Pons (tissue), 1 donor: ENCODE data around the gene FYCO1.

Experiments
- DNase-seq: peaks from one replicate; pipeline ENCODE4 v3.0.0-alpha.2; 2016; ENCODE audit warnings: low spot score

Gene FYCO1

GRCh38 chr3:45942051-45942825, 53.4 kb downstream of the FYCO1 start:
- no peak for DNase-seq

DNA sequence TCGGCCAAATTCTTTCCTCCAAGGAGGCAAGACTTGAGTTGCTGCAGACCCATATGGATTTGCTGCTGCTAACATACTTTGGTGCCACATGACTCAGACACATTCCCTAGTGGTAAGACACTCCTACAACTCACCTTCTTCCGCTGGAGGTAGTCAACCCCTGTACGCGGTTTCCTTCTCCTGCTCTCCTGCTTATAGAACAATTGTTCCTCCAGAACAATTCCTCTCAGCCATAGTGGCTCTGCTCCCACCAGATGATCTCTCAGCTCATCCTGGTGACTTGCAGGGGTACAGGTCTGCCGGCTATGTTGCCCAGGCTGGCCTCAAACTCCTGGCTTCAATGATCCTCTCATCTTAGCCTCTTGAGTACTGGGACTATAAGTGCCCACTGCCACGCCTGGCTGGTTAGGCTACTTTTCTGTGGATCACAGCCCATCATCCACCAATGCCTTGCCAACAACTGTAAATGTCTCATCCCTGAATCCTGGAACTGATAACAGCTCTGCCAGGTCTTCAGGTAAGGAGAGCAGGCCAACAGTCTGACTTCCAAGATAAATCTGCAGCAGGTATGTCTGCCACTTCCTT, 54.8 kb downstream of the FYCO1 start:
- DNase-seq, result no peak

DNA sequence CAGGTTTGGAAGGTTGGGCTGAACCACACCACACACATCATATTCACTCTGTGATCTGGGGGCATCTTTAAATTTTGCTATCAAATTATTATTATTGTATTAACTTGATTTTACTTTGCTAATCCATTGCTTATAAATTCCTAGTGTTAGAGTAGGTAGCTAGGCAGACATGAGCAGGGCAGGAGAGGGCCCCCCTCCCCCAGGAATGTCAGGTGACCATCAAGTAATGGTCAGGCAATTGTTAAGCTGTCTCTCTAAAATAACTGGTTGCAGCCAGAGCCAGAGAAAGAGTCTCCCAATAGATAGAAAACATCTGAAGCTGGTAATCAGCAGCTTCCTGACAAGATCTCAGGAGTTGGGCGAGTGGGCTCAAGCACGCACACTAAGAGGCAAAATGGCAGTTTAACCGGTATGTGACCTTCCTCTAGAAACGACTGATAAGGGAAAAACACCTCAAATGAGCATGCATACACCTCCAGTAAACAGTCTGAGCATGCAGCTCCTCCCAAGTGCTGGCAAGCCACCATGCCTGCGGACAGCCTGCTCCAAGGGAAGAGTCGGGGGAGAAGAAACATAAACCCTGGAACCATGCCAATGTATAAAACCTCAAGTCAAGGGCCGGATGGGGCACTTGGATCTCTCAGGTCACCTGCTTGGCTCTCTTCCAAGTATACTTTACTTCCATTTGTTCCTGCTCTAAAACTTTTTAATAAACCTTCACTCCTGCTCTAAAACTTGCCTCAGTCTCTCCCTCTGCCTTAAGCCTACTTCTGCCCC, 55.4 kb downstream of the FYCO1 start:
- no peak for DNase-seq

- DNase-seq, result peak; percentile 24
Measured at GRCh38 chr3:45939341-45939771, 56.3 kb downstream of the FYCO1 start.

GRCh38 chr3:45938864-45939263, 56.8 kb downstream of the FYCO1 start:
- peak; percentile 94 for DNase-seq

DNA sequence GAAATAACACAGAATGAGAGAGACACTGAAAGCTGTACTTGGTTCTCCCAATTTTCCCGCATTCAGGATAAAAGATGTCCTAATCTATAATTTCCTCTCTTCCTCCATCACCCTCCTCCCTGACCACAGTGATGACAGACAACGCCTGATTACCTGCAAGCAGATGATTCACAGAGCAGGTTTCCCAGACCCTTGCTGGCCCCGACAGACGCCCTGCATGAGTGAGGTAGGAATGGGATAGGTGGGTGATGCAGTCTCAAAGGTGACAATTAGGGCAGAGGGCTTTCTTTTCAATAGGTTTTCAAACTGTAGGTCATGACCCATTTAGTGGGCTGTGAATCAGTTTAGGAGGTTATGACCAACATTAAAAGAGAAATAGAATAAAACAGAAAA, 57.6 kb downstream of the FYCO1 start:
- no peak for DNase-seq

GRCh38 chr3:45937206-45938042, 58.2 kb downstream of the FYCO1 start:
- no peak for DNase-seq

GRCh38 chr3:45936261-45936660, 59.4 kb downstream of the FYCO1 start:
- no peak for DNase-seq

DNA sequence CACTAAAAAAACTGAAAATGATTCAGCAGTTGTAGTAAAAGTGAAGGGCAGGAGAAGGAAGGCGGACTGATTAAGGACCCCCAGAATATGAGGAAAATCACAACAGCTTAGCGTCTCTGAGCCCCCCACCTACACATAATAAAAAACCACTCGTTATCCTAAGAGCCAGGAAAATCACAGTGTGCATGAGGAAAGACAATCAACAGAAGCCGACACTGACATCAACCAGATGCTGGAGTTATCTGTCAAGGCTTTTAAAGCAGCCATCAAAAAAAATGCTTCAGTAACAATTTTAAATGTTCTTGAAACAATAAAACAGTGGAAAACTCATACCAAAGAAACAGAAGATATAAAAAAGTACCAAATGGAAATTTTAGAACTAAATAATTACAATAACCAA, 62.0 kb downstream of the FYCO1 start:
- no peak for DNase-seq

GRCh38 chr3:45932112-45932511, 63.5 kb downstream of the FYCO1 start:
- no peak for DNase-seq

GRCh38 chr3:45931496-45931895, 64.1 kb downstream of the FYCO1 start:
- DNase-seq, result no peak

GRCh38 chr3:45929042-45929679, 66.5 kb downstream of the FYCO1 start:
- DNase-seq, result peak; percentile 6

DNA sequence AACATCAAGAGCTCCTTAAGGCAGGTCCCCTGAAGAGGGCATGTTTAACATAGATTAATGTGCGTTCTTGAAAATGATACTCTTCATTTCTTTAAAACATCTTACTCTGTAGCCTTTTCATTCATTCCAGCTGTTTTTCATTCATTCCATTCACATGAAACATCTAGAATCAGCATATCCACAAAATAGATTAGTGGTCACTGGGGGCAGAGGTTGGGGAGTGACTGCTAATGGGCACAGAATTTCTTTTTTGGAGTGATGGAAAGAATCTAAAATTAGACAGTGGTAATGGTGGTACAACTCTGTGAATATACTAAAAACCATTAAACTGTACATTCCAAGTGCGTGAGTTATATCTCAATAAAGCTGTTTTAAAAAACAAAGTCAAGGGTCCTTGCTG, 67.7 kb downstream of the FYCO1 start:
- no peak for DNase-seq

- no peak for DNase-seq
Measured at GRCh38 chr3:45923755-45924154, 71.9 kb downstream of the FYCO1 start.

DNA sequence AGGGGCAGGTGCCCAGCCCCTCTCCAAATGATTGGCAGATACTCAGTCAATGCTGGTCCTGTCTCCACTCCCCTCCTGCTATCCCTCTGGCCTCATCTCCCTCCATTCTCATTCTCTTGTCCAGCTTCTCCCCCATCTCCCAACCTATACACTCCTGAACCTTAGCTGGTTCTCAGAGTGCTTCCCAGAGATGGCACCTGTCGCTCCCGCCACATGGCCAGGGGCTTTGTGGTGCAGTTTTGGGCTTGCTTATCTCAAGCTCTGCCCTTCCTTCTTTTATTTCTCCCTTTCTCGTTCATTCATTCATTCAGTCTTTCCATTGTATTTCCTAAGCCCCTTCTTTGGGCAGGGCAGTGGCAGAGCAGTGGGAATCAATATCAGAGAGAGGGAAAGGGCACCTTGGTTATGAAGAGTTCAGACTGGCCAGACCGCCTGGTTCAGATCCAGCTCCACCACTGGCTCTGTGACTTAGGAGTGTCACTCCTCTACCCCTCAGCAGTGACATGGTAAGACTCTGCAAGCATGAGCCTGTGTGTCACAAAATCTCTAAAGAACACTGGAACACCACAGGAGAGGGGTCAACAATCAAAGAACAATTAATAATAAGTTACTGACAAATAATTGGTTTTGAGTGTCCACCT, 72.6 kb downstream of the FYCO1 start:
- DNase-seq, result no peak

DNA sequence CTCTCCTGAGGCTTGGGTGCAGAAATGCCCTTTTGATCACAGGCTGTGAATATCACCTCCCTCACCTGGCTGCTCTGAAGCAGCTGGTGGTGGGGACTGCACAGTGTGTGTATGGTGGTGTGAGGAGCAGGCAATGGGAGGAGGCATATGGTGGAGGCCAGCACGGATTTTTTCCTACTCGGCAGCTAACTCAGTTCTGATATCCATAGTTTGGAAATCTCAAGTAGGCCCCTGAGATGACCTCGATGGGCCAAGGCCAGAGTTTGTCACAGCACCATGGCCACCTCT, 73.6 kb downstream of the FYCO1 start:
- no peak for DNase-seq

GRCh38 chr3:45921158-45922038, 74.2 kb downstream of the FYCO1 start:
- no peak for DNase-seq

- DNase-seq, result no peak
Measured at GRCh38 chr3:45917146-45917898, 78.3 kb downstream of the FYCO1 start.

DNA sequence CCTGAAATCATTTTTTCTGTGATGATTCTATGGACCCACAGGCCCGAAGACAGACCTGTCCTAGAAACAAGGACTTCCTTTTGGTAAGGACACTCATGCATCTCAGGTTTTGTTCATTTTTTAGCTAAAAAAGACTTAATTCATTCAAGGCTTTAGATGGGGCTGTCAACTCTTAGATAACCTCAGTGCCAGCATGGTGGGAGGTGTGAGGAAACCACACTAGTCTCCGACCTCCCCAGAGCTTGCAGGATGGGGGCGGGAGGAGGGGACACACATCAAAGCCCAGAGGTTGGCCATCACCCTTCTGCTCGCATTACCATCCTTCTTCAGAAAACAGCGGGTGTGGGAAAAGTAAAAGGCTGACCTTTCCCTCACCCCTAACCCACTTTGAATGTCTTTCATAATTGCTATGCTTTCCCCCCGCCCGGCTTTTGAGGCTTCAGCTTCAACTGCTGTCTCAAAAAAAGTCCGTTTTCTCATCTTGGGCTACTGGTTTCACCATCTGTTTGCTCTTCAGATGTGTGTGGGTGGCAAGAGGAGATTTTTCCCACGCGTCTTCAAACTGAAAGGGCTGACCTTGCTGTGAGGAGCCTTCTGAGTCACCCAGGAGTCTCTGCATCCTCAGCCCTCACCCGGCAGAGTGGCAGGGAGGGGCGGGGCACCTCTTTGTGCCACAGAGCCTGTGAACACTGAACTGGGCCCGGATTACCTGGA, 79.9 kb downstream of the FYCO1 start:
- no peak for DNase-seq
